ENCODE measurements around the gene ARHGAP24. TPM values are rescaled to one million over a fixed set of nuclear protein-coding genes. Genes with fewer than 3 reads are reported as not detected.

Gene ARHGAP24
- total and polyA plus RNA-seq, 2 donors (not counting 3 experiments of a cell fraction or from before 2014, with no cell fraction given) = 52.1 to 79.4 TPM

GRCh38 chr4:85452058-85452731 lies 22.8 kb upstream of the ARHGAP24 start:
- dilution Hi-C loops (cut with MboI; ENCODE audit: extremely low pct_ligation_motif_present, low sequenced_read_pairs) (no loop called here), intact Hi-C loops (cut with micrococcal nuclease) (no loop called here)
- no peaks in the 10 kb centered on the region for H3K79me2 ChIP-seq (ENCODE audit: control insufficient read depth, insufficient read depth, low read length)
- H3K9me3 ChIP-seq (replicated peaks; ENCODE audit: control insufficient read depth, insufficient read depth, low read length) = no peaks in the 10 kb centered on the region
- no peak overlapping the region for H2AFZ ChIP-seq (ENCODE audit: low read depth, low read length)
- no peak for TF ChIP-seq POLR2AphosphoS5 (IDR thresholded peaks at IDR 0.05; ENCODE audit: insufficient read depth, low read depth, low read length)
- no peak for TF ChIP-seq GATA2 (IDR thresholded peaks at IDR 0.05; ENCODE audit: insufficient read depth, insufficient read length, low read depth, low read length)
- TF ChIP-seq FOS (IDR thresholded peaks at IDR 0.05; ENCODE audit: borderline replicate concordance, insufficient read depth, low read length) = no peak
- TF ChIP-seq, protein P1, sequence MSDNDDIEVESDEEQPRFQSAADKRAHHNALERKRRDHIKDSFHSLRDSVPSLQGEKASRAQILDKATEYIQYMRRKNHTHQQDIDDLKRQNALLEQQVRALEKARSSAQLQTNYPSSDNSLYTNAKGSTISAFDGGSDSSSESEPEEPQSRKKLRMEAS (IDR thresholded peaks at IDR 0.05; ENCODE audit: insufficient read depth, insufficient read length) = no peak
- no peak for TF ChIP-seq JUN (IDR thresholded peaks at IDR 0.05; ENCODE audit: borderline replicate concordance, insufficient read depth, insufficient read length, low read depth)
- no peak for TF ChIP-seq EZH2 (IDR thresholded peaks at IDR 0.05; ENCODE audit: borderline replicate concordance, low read depth, low read length, severe bottlenecking)
- TF ChIP-seq, protein P2, sequence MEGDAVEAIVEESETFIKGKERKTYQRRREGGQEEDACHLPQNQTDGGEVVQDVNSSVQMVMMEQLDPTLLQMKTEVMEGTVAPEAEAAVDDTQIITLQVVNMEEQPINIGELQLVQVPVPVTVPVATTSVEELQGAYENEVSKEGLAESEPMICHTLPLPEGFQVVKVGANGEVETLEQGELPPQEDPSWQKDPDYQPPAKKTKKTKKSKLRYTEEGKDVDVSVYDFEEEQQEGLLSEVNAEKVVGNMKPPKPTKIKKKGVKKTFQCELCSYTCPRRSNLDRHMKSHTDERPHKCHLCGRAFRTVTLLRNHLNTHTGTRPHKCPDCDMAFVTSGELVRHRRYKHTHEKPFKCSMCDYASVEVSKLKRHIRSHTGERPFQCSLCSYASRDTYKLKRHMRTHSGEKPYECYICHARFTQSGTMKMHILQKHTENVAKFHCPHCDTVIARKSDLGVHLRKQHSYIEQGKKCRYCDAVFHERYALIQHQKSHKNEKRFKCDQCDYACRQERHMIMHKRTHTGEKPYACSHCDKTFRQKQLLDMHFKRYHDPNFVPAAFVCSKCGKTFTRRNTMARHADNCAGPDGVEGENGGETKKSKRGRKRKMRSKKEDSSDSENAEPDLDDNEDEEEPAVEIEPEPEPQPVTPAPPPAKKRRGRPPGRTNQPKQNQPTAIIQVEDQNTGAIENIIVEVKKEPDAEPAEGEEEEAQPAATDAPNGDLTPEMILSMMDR (IDR thresholded peaks at IDR 0.05; ENCODE audit: extremely low read depth in 1 of 2, insufficient read depth in 1 of 2, low read depth in 1 of 2, low read length in 2 of 2) = no peak
- CTCF ChIA-PET = interaction anchor here (1.0 kb wide), 1 partner anchor 19 kb away, joined by 3 read pairs; no protein-coding TSS in a partner anchor
- H3K27me3 ChIP-seq (ENCODE audit: control insufficient read depth in 2 of 2, insufficient read depth in 2 of 2, low read length in 2 of 2) = peaks cover 0 to 4% of the 10 kb centered on the region in 2 experiments
- no peaks in the 10 kb centered on the region for H3K4me1 ChIP-seq (ENCODE audit: control insufficient read depth, extremely low read depth, insufficient read depth, low read length)
- no peak overlapping the region for H3K4me2 ChIP-seq (ENCODE audit: insufficient read depth, low read length)
- H3K9me1 ChIP-seq (replicated peaks; ENCODE audit: control insufficient read depth, extremely low read depth, insufficient read depth, low read length) = no peaks in the 10 kb centered on the region
- FAIRE-seq = no peak
- no peak overlapping the region for H3K9ac ChIP-seq (replicated peaks; ENCODE audit: extremely low read depth, insufficient read depth, low read length)
- no TSS peak for BruUV-seq (replicated peaks)
- POLR2A ChIA-PET = no interaction called here
- H3K4me3 ChIP-seq (replicated peaks in 1 of 3; ENCODE audit: insufficient read depth in 1 of 3, low read depth in 1 of 3, low read length in 3 of 3) = no peak overlapping the region
- no peak for DNase-seq (ENCODE audit: low read depth, low spot score)
- H3K36me3 ChIP-seq (ENCODE audit: control insufficient read depth in 2 of 2, extremely low read depth in 1 of 2, insufficient read depth in 2 of 2, low read length in 2 of 2) = no peaks in the 10 kb centered on the region
- no peaks in the 10 kb centered on the region for H4K20me1 ChIP-seq (replicated peaks; ENCODE audit: control insufficient read depth, extremely low read depth, insufficient read depth, low read length)
- H3K27ac ChIP-seq (ENCODE audit: insufficient read depth, low read depth, low read length) = no peak overlapping the region

Measured in endothelial cell of umbilical vein (primary cell).